Breast epithelium (tissue), 4 donors: ENCODE results near the gene TRIM8. TPM values are rescaled to one million over a fixed set of nuclear protein-coding genes. Genes with fewer than 3 reads are reported as not detected.

ENCODE experiments used
- DNase-seq, 2 donors: peaks; one replicate each; pipeline ENCODE4 v3.0.0-alpha.2; 2019; ENCODE audit warnings: low spot score in 2 of 2
- H3K27ac ChIP-seq, 2 donors: fragments of 200-600 bp; sonication (generic) in 1 of 2; one replicate each; pipeline ENCODE4 v1.5.1; 2016 to 2019; ENCODE audit warnings: mild to moderate bottlenecking in 1 of 2
- H3K27me3 ChIP-seq, 2 donors: fragments of 200-600 bp; sonication (generic) in 1 of 2; one replicate each; pipeline versions ENCODE4 v1.5.1 to v1.6.0; 2017 to 2019; ENCODE audit warnings: control low read depth in 1 of 2, mild to moderate bottlenecking in 1 of 2
- H3K36me3 ChIP-seq: fragments of 200-600 bp; one replicate; pipeline ENCODE4 v1.5.1; 2019
- H3K4me1 ChIP-seq, 2 donors: fragments of 200-600 bp; sonication (generic); one replicate each; pipeline ENCODE4 v1.5.1; 2016 to 2019; ENCODE audit warnings: control low read depth in 1 of 2
- H3K4me3 ChIP-seq, 3 donors: fragments of 200-600 bp; sonication (generic); 1 replicate in 2 of 3; 2 replicates in 1 of 3; pipeline ENCODE4 v1.5.1; 2016 to 2019; ENCODE audit warnings: mild to moderate bottlenecking in 3 of 3, moderate library complexity in 2 of 3
- H3K9me3 ChIP-seq, 2 donors: fragments of 200-600 bp; sonication (generic) in 1 of 2; one replicate each; pipeline ENCODE4 v1.5.1; 2016 to 2019; ENCODE audit warnings: control low read depth in 1 of 2
- POLR2A ChIP-seq: fragments of 450-650 bp; IDR thresholded peaks from one replicate; pipeline ENCODE4 v1.6.1; 2016; ENCODE audit warnings: antibody characterized with exemption, mild to moderate bottlenecking, moderate library complexity
- POLR2AphosphoS5 ChIP-seq, 3 donors: sonication (generic); formaldehyde crosslinking; IDR thresholded peaks; one replicate each; pipeline ENCODE4 v1.6.1; 2017; ENCODE audit warnings: antibody characterized with exemption in 3 of 3
- intact Hi-C: fragments of 100-400 bp; cut with DNase I; formaldehyde crosslinking; loops from one replicate; pipeline ENCODE4 v1.15.1; 2023; ENCODE audit warnings: low total_unique reads
- total RNA-seq, 3 donors: library from RNA; depleted of rRNA; stranded (reverse); fragments of >200 nt; gene quantifications; one replicate each; pipeline ENCODE4 v1.1.0, GENCODE V29; 2016
- TF ChIP-seq, protein P1 (sequence below), 3 donors: fragments of 450-650 bp; IDR thresholded peaks; one replicate each; pipeline ENCODE4 v1.5.1; 2016 to 2017; ENCODE audit warnings: antibody characterized with exemption in 3 of 3, mild to moderate bottlenecking in 3 of 3, moderate library complexity in 3 of 3

TRIM8 gene
- total RNA-seq, 3 donors from 2014 or later: 74.6 to 128 (median 88.8) TPM

DNA sequence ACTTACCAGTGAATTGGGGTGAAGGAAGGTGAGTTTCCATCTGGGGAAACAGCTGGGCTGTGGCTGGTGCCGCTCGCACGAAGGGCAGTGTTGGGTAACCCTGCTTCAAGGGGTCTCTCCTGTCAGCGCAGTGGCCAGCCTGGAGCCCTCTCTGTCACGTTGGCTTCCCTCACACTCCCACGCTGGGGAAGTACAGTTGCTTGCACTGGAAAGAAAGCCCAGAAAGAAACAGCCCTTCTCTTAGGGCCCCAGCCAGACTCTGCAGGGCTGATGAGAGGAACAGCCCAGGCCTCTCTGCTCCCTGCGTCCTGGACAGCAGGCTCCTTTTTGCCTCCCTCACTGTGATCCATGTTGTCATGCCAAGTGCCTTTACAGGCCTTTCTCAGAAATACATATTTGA is 40.3 kb upstream of the TRIM8 start:
- Histone ChIP-seq H3K9me3 (no peaks in the 10 kb centered on the region), H3K4me1 (peaks cover 0 to 4% of the 10 kb centered on the region in 2 donors), H3K27me3 (no peaks in the 10 kb centered on the region), H3K36me3 (no peaks in the 10 kb centered on the region), H3K27ac (peak overlapping the region; percentile 34 to 93), H3K4me3 (no peak overlapping the region)
- intact Hi-C loops: no loop called here
- TF ChIP-seq, protein P1, sequence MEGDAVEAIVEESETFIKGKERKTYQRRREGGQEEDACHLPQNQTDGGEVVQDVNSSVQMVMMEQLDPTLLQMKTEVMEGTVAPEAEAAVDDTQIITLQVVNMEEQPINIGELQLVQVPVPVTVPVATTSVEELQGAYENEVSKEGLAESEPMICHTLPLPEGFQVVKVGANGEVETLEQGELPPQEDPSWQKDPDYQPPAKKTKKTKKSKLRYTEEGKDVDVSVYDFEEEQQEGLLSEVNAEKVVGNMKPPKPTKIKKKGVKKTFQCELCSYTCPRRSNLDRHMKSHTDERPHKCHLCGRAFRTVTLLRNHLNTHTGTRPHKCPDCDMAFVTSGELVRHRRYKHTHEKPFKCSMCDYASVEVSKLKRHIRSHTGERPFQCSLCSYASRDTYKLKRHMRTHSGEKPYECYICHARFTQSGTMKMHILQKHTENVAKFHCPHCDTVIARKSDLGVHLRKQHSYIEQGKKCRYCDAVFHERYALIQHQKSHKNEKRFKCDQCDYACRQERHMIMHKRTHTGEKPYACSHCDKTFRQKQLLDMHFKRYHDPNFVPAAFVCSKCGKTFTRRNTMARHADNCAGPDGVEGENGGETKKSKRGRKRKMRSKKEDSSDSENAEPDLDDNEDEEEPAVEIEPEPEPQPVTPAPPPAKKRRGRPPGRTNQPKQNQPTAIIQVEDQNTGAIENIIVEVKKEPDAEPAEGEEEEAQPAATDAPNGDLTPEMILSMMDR (IDR thresholded peaks at IDR 0.05): no peak
- TF ChIP-seq POLR2A (no peak), POLR2AphosphoS5 (IDR thresholded peaks at IDR 0.05) (no peak)
- no peak for DNase-seq

GRCh38 chr10:102604439-102604841 is 39.8 kb upstream of the TRIM8 start:
- intact Hi-C loops: no loop called here
- Histone ChIP-seq H3K4me3 (no peak overlapping the region), H3K36me3 (no peaks in the 10 kb centered on the region), H3K27ac (peak overlapping the region in 1 of 2 donors; percentile 93), H3K9me3 (no peaks in the 10 kb centered on the region), H3K4me1 (peaks cover 0 to 4% of the 10 kb centered on the region in 2 donors), H3K27me3 (no peaks in the 10 kb centered on the region)
- TF ChIP-seq POLR2AphosphoS5 (IDR thresholded peaks at IDR 0.05) (peak in 1 of 3 donors; percentile 27), POLR2A (no peak)
- DNase-seq: no peak

DNA sequence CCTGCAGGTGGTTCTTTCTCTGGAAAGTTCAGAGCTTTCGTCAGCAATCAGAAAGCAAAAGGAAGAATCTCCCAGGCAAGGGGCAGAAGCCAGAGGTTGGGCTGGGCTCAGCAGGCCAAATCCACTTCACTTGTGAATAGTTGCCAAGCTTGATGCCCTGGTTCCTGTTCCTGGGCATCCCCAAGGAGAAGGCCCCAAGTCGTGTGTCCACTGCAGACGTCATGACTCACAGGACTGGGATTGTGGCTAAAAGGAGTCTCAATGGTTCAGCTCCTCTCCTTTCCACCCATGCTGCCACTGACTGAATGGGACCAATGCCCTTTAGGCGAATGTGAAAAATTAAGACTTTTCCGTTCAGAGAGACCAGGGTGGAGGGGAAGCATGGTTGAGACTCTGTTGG is 38.6 kb upstream of the TRIM8 start:
- no peak overlapping the region for H3K4me3 ChIP-seq
- TF ChIP-seq POLR2AphosphoS5 (IDR thresholded peaks at IDR 0.05) (no peak), POLR2A (no peak)
- TF ChIP-seq, protein P1 (IDR thresholded peaks at IDR 0.05): no peak
- H3K27me3 ChIP-seq: no peaks in the 10 kb centered on the region
- peaks cover 0 to 4% of the 10 kb centered on the region in 2 donors for H3K4me1 ChIP-seq
- intact Hi-C loops: no loop called here
- DNase-seq: no peak
- H3K27ac ChIP-seq: peak overlapping the region in 1 of 2 donors; percentile 14
- H3K36me3 ChIP-seq: no peaks in the 10 kb centered on the region
- H3K9me3 ChIP-seq: no peaks in the 10 kb centered on the region

GRCh38 chr10:102608487-102608886 is 35.8 kb upstream of the TRIM8 start:
- intact Hi-C loops: no loop called here
- H3K36me3 ChIP-seq: no peaks in the 10 kb centered on the region
- no peaks in the 10 kb centered on the region for H3K9me3 ChIP-seq
- no peaks in the 10 kb centered on the region for H3K4me1 ChIP-seq
- no peaks in the 10 kb centered on the region for H3K27me3 ChIP-seq
- H3K27ac ChIP-seq: no peak overlapping the region
- DNase-seq: no peak
- TF ChIP-seq, protein P1 (IDR thresholded peaks at IDR 0.05): no peak
- TF ChIP-seq POLR2A (no peak), POLR2AphosphoS5 (IDR thresholded peaks at IDR 0.05) (no peak)
- no peak overlapping the region for H3K4me3 ChIP-seq

GRCh38 chr10:102610441-102610887 is 33.8 kb upstream of the TRIM8 start:
- H3K27me3 ChIP-seq: no peaks in the 10 kb centered on the region
- no peak for DNase-seq
- H3K4me1 ChIP-seq: no peaks in the 10 kb centered on the region
- H3K27ac ChIP-seq: no peak overlapping the region
- TF ChIP-seq POLR2AphosphoS5 (IDR thresholded peaks at IDR 0.05) (no peak), POLR2A (no peak)
- TF ChIP-seq, protein P1 (IDR thresholded peaks at IDR 0.05): no peak
- intact Hi-C loops: no loop called here
- no peak overlapping the region for H3K4me3 ChIP-seq
- H3K9me3 ChIP-seq: no peaks in the 10 kb centered on the region
- no peaks in the 10 kb centered on the region for H3K36me3 ChIP-seq
